Natural killer cell (primary cell): ENCODE results near the gene MACROD2. TPM values are rescaled to one million over a fixed set of nuclear protein-coding genes. Genes with fewer than 3 reads are reported as not detected.

ENCODE experiments used
- ATAC-seq, 3 donors: fragments of 150-1000 bp in 2 of 3; fragments of 200-7000 bp in 1 of 3; cut with Tn5 transposase; 1 replicate in 1 of 3; 2 replicates in 2 of 3; pipeline ENCODE4 v1.10.0; 2021; ENCODE audit warnings: mild to moderate bottlenecking in 2 of 3, moderate library complexity in 2 of 3
- DNase-seq, 2 donors: peaks; one replicate each; pipeline versions ENCODE4 v3.0.0 to v3.0.0-alpha.2; 2013 to 2021; ENCODE audit warnings: mixed read lengths in 1 of 2
- H3K27ac ChIP-seq: one replicate; pipeline ENCODE4 v1.5.1; 2013; ENCODE audit warnings: mild to moderate bottlenecking, low read length
- H3K27me3 ChIP-seq: one replicate; pipeline ENCODE4 v1.6.1; 2013; ENCODE audit warnings: low read length; ENCODE audit not compliant: control insufficient read depth, insufficient read depth
- H3K36me3 ChIP-seq: one replicate; pipeline ENCODE4 v1.6.1; 2013; ENCODE audit warnings: low read length; ENCODE audit not compliant: control insufficient read depth, insufficient read depth
- H3K4me1 ChIP-seq: one replicate; pipeline ENCODE4 v1.6.1; 2013; ENCODE audit warnings: low read length; ENCODE audit not compliant: control insufficient read depth, insufficient read depth
- H3K4me3 ChIP-seq: one replicate; pipeline ENCODE4 v1.5.1; 2013; ENCODE audit warnings: low read length
- H3K9me3 ChIP-seq: one replicate; pipeline ENCODE4 v1.6.1; 2013; ENCODE audit warnings: low read length; ENCODE audit not compliant: control insufficient read depth, insufficient read depth
- H3K27ac Mint-ChIP-seq, 2 donors: one replicate each; pipeline ENCODE4 v1.8.0; 2022; ENCODE audit warnings: mild to moderate bottlenecking in 2 of 2, mixed read lengths in 2 of 2, moderate library complexity in 1 of 2
- H3K27me3 Mint-ChIP-seq, 2 donors: one replicate each; pipeline ENCODE4 v1.8.0; 2022; ENCODE audit warnings: low read depth in 2 of 2, mixed read lengths in 2 of 2
- H3K36me3 Mint-ChIP-seq: one replicate; pipeline ENCODE4 v1.8.0; 2022; ENCODE audit warnings: mixed read lengths
- H3K4me1 Mint-ChIP-seq, 2 donors: one replicate each; pipeline ENCODE4 v1.8.0; 2022; ENCODE audit warnings: mixed read lengths in 2 of 2
- H3K4me3 Mint-ChIP-seq: one replicate; pipeline ENCODE4 v1.8.0; 2022; ENCODE audit warnings: mild to moderate bottlenecking, moderate library complexity, mixed read lengths
- H3K9me3 Mint-ChIP-seq, 2 donors: one replicate each; pipeline ENCODE4 v1.8.0; 2022; ENCODE audit warnings: mixed read lengths in 2 of 2
- WGBS: methylation state at CpG from one replicate; pipeline ENCODE4 v1.1.7; 2013; ENCODE audit warnings: missing lambda C conversion rate; ENCODE audit not compliant: insufficient coverage; 5-methylcytosine and 5-hydroxymethylcytosine counted together
- intact Hi-C: fragments of 100-400 bp; cut with micrococcal nuclease; formaldehyde crosslinking; loops from one replicate; pipeline ENCODE4 v1.14.2; 2022
- total RNA-seq, 4 donors: library from RNA; stranded (reverse); fragments of 120-200 nt in 1 of 4; gene quantifications; one replicate each; pipeline versions ENCODE4 v1.2.3 to v1.2.4, GENCODE V29; 2013 to 2022
- TF ChIP-seq, protein P1 (sequence below): fragments of 200-600 bp; IDR thresholded peaks from one replicate; pipeline ENCODE4 v1.8.0; 2022; ENCODE audit warnings: antibody characterized with exemption

MACROD2 gene
- total RNA-seq, 3 donors from 2014 or later (not counting 1 experiment from before 2014, with no cell fraction given), result 0.19 to 0.88 TPM; not detected in 1

DNA sequence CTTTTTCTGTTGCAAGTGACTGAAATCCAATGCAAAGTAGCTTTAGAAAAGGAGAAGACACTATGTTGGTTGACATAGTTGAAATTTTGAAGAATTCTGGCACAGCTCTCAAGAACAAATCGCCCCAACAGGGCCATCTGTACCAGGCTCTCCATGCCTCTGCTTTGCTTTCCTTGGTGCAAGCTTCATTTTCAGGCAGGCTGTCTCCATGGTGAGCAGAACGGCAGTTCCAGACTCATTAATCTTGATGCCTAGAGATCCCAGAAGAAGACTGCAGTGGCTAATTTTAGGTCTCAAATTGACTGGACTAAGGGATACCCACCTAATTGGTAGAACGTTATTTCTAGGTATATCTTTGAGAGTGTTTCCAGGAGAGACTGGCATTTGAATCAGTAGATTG lies 1292.8 kb downstream of the MACROD2 start:
- TF ChIP-seq, protein P1, sequence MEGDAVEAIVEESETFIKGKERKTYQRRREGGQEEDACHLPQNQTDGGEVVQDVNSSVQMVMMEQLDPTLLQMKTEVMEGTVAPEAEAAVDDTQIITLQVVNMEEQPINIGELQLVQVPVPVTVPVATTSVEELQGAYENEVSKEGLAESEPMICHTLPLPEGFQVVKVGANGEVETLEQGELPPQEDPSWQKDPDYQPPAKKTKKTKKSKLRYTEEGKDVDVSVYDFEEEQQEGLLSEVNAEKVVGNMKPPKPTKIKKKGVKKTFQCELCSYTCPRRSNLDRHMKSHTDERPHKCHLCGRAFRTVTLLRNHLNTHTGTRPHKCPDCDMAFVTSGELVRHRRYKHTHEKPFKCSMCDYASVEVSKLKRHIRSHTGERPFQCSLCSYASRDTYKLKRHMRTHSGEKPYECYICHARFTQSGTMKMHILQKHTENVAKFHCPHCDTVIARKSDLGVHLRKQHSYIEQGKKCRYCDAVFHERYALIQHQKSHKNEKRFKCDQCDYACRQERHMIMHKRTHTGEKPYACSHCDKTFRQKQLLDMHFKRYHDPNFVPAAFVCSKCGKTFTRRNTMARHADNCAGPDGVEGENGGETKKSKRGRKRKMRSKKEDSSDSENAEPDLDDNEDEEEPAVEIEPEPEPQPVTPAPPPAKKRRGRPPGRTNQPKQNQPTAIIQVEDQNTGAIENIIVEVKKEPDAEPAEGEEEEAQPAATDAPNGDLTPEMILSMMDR, result no peak
- Histone ChIP-seq H3K4me1 (no peaks in the 10 kb centered on the region), H3K9me3 (peaks cover 4% of the 10 kb centered on the region), H3K36me3 (no peaks in the 10 kb centered on the region), H3K4me3 (no peak overlapping the region), H3K27ac (no peak overlapping the region), H3K27me3 (no peaks in the 10 kb centered on the region)
- no peaks in the 10 kb centered on the region for H3K4me1 Mint-ChIP-seq
- intact Hi-C loops, result loop anchor here (10.0 kb wide), 1 partner anchor 57 kb away; no protein-coding TSS in a partner anchor
- DNase-seq (no peak), ATAC-seq (no peak)
- no peak overlapping the region for H3K4me3 Mint-ChIP-seq
- peaks cover 13 to 15% of the 10 kb centered on the region in 2 donors for H3K9me3 Mint-ChIP-seq
- no peak overlapping the region for H3K27ac Mint-ChIP-seq
- no peaks in the 10 kb centered on the region for H3K36me3 Mint-ChIP-seq
- WGBS, result 84% methylated on average over 3 of the region's 3 CpGs
- H3K27me3 Mint-ChIP-seq, result no peaks in the 10 kb centered on the region

DNA sequence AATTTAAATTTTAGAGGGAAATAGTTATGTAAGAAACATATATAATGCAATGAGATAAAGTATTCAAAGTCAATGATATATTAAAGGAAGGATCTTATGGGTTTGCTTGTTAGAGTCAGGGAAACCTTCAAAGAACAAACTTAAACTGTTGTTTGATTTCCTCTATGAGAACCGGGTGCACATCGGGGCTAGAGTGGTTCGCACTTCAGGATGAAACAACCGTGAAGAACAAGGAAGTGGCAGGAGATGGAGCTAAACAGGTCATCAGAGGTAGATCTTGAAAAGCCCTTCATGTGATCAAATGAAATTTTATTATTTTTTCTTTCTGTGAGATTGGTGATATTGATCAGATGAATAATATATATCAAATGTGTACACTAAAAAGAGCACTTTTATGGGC lies 1294.0 kb downstream of the MACROD2 start:
- H3K36me3 ChIP-seq, result no peaks in the 10 kb centered on the region
- no peaks in the 10 kb centered on the region for H3K4me1 Mint-ChIP-seq
- H3K9me3 ChIP-seq, result peaks cover 4% of the 10 kb centered on the region
- no peak for ATAC-seq
- 61% methylated on average over 4 of the region's 4 CpGs for WGBS
- peaks cover 12 to 13% of the 10 kb centered on the region in 2 donors for H3K9me3 Mint-ChIP-seq
- intact Hi-C loops, result loop anchor here (10.0 kb wide), 1 partner anchor 55 kb away; no protein-coding TSS in a partner anchor
- no peaks in the 10 kb centered on the region for H3K36me3 Mint-ChIP-seq
- no peak overlapping the region for H3K4me3 Mint-ChIP-seq
- H3K27me3 Mint-ChIP-seq, result no peaks in the 10 kb centered on the region
- H3K4me3 ChIP-seq, result no peak overlapping the region
- no peaks in the 10 kb centered on the region for H3K27me3 ChIP-seq
- TF ChIP-seq, protein P1, result no peak
- no peak for DNase-seq
- no peak overlapping the region for H3K27ac ChIP-seq
- H3K27ac Mint-ChIP-seq, result no peak overlapping the region
- no peaks in the 10 kb centered on the region for H3K4me1 ChIP-seq

DNA sequence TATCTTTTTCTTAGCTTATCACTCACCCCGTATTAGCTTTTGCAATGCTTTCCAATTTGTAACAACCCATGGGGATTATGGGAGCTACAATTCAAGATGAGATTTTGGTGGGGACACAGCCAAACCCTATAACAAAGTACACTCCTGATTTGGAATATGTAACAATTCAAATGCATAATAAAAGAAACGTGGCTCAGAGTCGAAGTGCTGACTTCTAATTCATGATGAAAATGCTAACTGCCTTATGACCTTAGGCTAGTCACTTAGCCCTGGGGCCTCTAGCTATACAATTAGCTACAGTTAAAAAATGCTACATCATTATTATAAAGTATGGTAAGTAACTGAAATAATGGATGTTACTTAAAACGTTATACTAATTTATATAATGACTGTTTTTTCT lies 1297.1 kb downstream of the MACROD2 start:
- Mint-ChIP-seq H3K27me3 (no peaks in the 10 kb centered on the region), H3K36me3 (no peaks in the 10 kb centered on the region), H3K4me3 (no peak overlapping the region), H3K9me3 (peaks cover 7 to 13% of the 10 kb centered on the region in 2 donors), H3K4me1 (no peaks in the 10 kb centered on the region), H3K27ac (no peak overlapping the region)
- WGBS, result 94% methylated on average over 2 of the region's 4 CpGs
- no peaks in the 10 kb centered on the region for H3K27me3 ChIP-seq
- DNase-seq (no peak), ATAC-seq (no peak)
- H3K9me3 ChIP-seq, result peaks cover 4% of the 10 kb centered on the region
- H3K36me3 ChIP-seq, result no peaks in the 10 kb centered on the region
- intact Hi-C loops, result no loop called here
- H3K27ac ChIP-seq, result no peak overlapping the region
- no peak overlapping the region for H3K4me3 ChIP-seq
- H3K4me1 ChIP-seq, result no peaks in the 10 kb centered on the region
- TF ChIP-seq, protein P1, result no peak

DNA sequence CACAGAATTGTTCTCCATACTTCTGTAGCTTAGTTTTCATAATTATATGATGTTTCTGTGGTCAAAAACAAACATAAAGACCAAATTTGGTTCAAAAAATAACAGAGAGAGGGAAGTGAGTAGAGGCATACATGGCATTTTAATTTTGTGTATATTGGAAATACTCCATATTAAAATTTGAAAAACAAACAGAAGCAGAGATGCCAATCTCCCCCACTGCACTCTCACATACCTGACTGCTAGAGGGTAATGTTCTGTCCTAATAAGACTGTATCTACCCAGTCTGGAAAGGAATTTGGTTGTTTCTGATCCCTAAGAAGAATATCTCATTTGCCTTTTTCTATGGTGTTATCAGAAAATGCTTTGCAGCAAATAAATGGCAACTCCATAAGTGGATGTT lies 1301.1 kb downstream of the MACROD2 start:
- H3K4me1 ChIP-seq, result no peaks in the 10 kb centered on the region
- Mint-ChIP-seq H3K4me3 (no peak overlapping the region), H3K27me3 (no peaks in the 10 kb centered on the region), H3K9me3 (peaks cover 0 to 2% of the 10 kb centered on the region in 2 donors), H3K4me1 (no peaks in the 10 kb centered on the region), H3K27ac (no peak overlapping the region), H3K36me3 (no peaks in the 10 kb centered on the region)
- H3K27me3 ChIP-seq, result no peaks in the 10 kb centered on the region
- intact Hi-C loops, result no loop called here
- H3K27ac ChIP-seq, result no peak overlapping the region
- H3K4me3 ChIP-seq, result no peak overlapping the region
- TF ChIP-seq, protein P1, result no peak
- H3K36me3 ChIP-seq, result no peaks in the 10 kb centered on the region
- ATAC-seq (no peak), DNase-seq (no peak)
- no peaks in the 10 kb centered on the region for H3K9me3 ChIP-seq
